Measurements from ENCODE around the gene ARHGEF10L. TPM values are rescaled to one million over a fixed set of nuclear protein-coding genes. Genes with fewer than 3 reads are reported as not detected.

ARHGEF10L gene
- total RNA-seq, 1 donor from 2014 or later = 57.9 TPM

DNA sequence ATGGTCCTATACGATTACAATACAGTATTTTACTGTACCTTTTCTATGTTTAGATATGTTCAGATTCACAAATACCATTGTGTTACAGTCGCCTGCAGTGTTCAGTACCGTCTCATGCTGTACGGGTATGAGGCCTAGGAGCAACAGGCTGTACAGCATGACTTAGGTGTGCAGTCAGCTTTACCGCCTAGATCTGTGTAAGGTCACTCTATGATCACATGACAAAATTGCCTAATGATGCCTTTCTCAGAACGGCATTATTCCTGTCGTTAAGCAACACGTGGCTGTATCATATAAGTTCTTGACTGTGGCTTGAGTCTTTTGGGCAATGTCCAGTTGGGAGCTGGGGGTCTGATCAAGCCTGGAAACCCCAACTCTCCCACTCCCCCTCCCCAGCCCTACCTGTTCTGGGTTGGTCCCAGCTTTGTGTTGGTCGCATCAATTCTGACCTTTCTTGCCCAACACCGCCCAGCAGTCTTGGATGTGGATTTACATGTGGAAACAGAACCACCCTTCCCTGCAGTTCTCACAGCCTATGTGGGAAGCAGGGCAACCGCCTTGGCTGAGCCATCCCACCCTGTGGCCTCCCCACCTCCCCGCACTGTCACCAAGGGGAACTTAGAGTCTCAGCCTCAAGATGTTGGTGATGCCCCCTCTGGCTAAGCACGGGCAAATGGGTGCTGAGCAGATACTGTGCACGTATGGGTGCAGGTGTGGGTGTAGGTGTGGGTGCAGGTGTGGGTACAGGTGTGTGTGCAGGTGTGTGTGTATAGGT lies 135.4 kb downstream of the ARHGEF10L start:
- no peaks in the 10 kb centered on the region for H3K27me3 ChIP-seq (ENCODE audit: low read depth)

DNA sequence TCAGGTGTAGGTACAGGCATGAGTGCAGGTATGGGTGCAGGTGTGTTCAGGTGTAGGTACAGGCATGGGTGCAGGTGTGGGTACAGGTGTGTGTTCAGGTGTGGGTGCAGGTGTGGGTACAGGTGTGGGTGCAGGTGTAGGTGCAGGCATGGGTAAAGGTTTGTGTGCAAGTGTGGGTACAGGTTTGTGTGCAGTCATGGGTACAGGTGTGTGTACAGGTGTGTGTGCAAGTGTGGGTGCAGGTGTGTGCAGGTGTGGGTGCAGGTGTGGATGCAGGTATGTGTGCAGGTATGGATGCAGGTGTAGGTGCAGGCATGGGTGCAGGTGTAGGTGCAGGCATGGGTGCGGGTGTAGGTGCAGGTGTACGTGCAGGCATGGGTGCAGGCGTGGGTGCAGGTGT lies 136.2 kb downstream of the ARHGEF10L start:
- Histone ChIP-seq H3K27me3 (ENCODE audit: low read depth) (no peaks in the 10 kb centered on the region), H3K4me3 (no peak overlapping the region), H3K9me3 (no peaks in the 10 kb centered on the region), H3K36me3 (peaks cover 18% of the 10 kb centered on the region), H3K27ac (no peak overlapping the region), H3K4me1 (peaks cover 6% of the 10 kb centered on the region)
- ATAC-seq (no peak), DNase-seq (no peak)
- intact Hi-C loops (cut with DNase I) = no loop called here
- TF ChIP-seq, protein P1, sequence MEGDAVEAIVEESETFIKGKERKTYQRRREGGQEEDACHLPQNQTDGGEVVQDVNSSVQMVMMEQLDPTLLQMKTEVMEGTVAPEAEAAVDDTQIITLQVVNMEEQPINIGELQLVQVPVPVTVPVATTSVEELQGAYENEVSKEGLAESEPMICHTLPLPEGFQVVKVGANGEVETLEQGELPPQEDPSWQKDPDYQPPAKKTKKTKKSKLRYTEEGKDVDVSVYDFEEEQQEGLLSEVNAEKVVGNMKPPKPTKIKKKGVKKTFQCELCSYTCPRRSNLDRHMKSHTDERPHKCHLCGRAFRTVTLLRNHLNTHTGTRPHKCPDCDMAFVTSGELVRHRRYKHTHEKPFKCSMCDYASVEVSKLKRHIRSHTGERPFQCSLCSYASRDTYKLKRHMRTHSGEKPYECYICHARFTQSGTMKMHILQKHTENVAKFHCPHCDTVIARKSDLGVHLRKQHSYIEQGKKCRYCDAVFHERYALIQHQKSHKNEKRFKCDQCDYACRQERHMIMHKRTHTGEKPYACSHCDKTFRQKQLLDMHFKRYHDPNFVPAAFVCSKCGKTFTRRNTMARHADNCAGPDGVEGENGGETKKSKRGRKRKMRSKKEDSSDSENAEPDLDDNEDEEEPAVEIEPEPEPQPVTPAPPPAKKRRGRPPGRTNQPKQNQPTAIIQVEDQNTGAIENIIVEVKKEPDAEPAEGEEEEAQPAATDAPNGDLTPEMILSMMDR (IDR thresholded peaks at IDR 0.05) = no peak

More for the DNA sequence above, 135.4 kb downstream of the ARHGEF10L start:
- Histone ChIP-seq H3K27ac (no peak overlapping the region), H3K9me3 (no peaks in the 10 kb centered on the region), H3K36me3 (peaks cover 18% of the 10 kb centered on the region), H3K4me1 (peaks cover 6% of the 10 kb centered on the region), H3K4me3 (no peak overlapping the region)
- DNase-seq = no peak
- peak in 1 of 2 donors; percentile 11 for ATAC-seq
- intact Hi-C loops (cut with DNase I) = no loop called here
- TF ChIP-seq, protein P1 (IDR thresholded peaks at IDR 0.05) = no peak

DNA sequence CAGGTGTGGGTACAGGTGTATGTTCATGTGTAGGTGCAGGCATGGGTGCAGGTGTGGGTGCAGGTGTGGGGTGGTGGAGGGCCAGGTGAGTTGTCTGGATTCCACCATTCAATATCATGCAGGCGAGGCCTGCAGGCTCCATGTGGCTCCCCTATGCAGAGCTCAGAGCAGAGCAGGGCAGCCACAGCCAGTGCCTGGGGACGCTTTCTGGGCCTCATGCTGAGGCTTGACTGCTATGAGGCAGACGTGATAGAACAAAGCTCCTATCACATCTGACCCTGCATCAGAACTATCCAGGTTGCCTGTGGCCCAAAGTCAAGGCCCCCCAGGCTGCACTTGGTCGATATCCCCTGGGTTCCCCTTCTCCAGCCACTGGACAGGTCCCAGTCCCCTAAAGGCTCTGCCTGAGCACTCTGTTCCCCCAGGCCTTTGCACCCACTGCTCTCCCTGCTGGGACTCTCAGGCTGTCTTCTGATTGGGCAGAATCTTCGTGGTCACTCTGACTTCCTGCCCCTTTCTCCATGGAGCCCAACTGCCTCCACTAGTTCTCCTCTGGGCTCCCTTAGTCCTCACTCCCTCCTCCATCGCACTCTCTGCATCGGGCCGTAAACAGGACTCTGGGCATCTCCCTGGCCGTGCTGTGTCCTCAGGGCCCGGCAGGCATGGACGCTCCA lies 137.0 kb downstream of the ARHGEF10L start:
- TF ChIP-seq, protein P1 (IDR thresholded peaks at IDR 0.05) = no peak
- no peak overlapping the region for H3K27ac ChIP-seq
- no peak overlapping the region for H3K4me3 ChIP-seq
- H3K4me1 ChIP-seq = peaks cover 6% of the 10 kb centered on the region
- H3K27me3 ChIP-seq (ENCODE audit: low read depth) = no peaks in the 10 kb centered on the region
- intact Hi-C loops (cut with DNase I) = no loop called here
- peaks cover 23% of the 10 kb centered on the region for H3K36me3 ChIP-seq
- DNase-seq (no peak), ATAC-seq (peak in 1 of 2 donors; percentile 6)
- H3K9me3 ChIP-seq = no peaks in the 10 kb centered on the region

DNA sequence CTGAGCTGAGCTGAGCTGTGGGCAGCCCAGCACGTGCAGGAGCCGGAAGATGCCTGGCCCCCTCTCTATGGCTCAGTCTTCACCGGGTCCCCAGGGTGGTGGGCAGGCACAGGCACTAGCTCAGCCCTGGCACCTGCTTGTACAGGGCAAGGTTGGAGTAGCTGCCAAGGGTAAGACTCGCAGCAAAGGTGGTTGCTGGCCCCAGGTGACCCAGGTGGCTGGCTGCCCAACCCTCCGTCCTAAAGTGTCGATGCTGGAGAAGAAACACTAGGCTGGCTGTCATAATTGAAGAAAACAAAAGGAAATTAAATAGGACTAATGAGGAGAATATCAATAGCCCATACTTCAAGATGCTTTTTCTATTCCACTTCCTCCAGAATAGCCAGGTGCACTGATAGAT lies 138.5 kb downstream of the ARHGEF10L start:
- no peak for DNase-seq
- TF ChIP-seq, protein P1 (IDR thresholded peaks at IDR 0.05) = no peak
- Histone ChIP-seq H3K27ac (no peak overlapping the region), H3K27me3 (ENCODE audit: low read depth) (no peaks in the 10 kb centered on the region), H3K4me1 (peaks cover 5% of the 10 kb centered on the region), H3K4me3 (no peak overlapping the region), H3K36me3 (peaks cover 28% of the 10 kb centered on the region), H3K9me3 (no peaks in the 10 kb centered on the region)
- ATAC-seq = no peak
- intact Hi-C loops (cut with DNase I) = no loop called here

DNA sequence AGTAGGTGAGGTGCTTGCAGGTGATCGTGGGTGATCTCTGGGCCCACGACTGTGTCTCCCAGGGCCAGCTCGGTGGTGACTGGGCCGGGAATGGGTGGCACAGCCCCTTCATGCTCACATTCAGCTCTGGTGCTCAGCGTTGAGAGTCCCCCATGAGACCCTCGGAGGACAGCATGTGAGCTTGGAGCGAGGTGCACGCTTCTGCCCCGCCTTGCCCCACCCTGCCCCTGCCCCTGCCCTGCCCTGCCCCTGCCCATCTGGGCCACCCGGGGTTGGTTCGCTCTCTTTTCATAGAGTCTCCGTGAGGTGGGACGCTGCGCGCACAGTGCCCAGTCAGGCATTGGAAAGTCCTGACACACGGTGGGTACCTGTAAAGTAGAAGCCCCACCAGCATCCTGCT lies 140.4 kb downstream of the ARHGEF10L start:
- TF ChIP-seq, protein P1 (IDR thresholded peaks at IDR 0.05) = no peak
- no peak overlapping the region for H3K27ac ChIP-seq
- DNase-seq (no peak), ATAC-seq (no peak)
- H3K27me3 ChIP-seq (ENCODE audit: low read depth) = no peaks in the 10 kb centered on the region
- H3K4me1 ChIP-seq = no peaks in the 10 kb centered on the region
- H3K4me3 ChIP-seq = no peak overlapping the region
- H3K9me3 ChIP-seq = no peaks in the 10 kb centered on the region
- H3K36me3 ChIP-seq = peaks cover 29% of the 10 kb centered on the region
- intact Hi-C loops (cut with DNase I) = no loop called here

All from lower lobe of right lung (tissue), 2 donors.